ENCODE measurements around the gene HNF1A. TPM values are rescaled to one million over a fixed set of nuclear protein-coding genes. Genes with fewer than 3 reads are reported as not detected.

Gene HNF1A
- total and polyA plus RNA-seq, 5 experiments from 2014 or later: not detected

DNA sequence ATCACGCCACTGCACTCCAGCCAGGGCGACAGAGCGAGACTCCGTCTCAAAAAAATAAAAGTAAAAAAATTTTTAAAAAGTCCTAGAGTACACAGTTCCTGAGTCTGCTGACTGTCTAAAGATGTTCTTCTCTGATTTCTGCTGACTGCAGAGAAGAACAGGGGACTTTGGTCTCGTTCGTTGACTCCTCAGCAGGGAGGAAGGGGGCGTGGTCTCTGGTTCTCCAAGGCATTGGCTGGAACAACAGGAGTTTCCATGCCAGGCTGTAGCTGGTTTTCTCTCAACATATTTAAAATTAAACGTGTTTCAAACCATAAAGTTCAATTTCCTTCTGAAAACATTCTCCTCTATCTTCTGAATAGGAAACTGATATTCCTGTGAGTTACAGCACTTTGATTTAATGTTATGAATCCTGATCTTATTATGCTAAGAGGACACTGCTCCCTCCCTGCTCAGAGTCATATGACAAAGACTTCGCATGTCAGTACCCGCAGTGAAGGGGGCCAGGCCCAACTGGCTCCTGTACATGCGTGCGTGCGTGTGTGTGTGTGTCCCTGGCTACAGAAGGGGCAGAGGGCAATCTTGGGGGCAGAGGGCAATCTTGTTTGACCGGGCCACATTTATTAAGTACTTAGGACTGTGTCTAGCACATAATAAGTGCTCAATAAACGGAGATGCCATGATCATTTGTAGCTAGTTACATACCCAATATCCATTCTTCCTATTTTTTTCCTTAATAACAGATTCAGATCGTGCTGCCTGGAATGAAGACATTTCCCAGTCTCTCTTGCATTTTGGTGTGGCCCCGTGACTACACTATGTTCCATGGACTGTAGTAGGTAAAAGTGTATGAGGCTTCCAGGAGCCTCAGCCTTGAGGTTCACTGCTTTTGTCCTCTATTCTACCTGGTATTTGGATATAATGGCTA is 16.5 kb upstream of the HNF1A start:
- no peaks in the 10 kb centered on the region for H3K9me3 Mint-ChIP-seq
- DNase-seq: no peak
- no peaks in the 10 kb centered on the region for H3K27me3 Mint-ChIP-seq
- peaks cover 0 to 22% (median 18%) of the 10 kb centered on the region in 4 donors for H3K4me1 Mint-ChIP-seq
- POLR2A ChIA-PET: no interaction called here
- peak overlapping the region in 4 of 10 donors; percentile 2 to 80 (median 12) for H3K27ac Mint-ChIP-seq
- no peaks in the 10 kb centered on the region for H3K36me3 Mint-ChIP-seq
- ATAC-seq: no peak
- no peak overlapping the region for H3K4me3 Mint-ChIP-seq

DNA sequence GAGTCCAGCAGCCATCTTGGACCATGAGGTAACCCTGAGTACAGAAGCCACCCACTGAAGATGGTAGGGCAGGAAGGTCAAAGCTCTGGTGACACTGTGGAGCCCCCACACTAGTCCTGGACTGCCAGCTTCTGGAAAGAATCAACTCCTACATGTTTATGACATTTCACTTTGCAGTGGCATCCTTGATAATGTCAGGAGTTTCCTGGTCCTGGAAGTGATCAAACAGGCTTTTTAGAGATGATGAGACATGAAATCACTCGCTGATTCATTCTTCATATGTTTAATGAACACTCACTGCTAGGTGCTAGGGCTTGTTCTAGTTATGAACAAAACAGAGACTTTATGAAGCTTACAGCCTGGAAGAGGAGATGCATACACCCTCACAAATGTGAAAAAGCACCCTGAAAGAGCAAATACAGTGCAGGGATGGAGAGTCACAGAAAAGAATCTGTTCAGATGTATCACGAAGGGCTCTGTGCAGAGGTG is 15.8 kb upstream of the HNF1A start:
- DNase-seq (no peak), ATAC-seq (no peak)
- H3K36me3 Mint-ChIP-seq: no peaks in the 10 kb centered on the region
- H3K4me3 Mint-ChIP-seq: no peak overlapping the region
- no peaks in the 10 kb centered on the region for H3K9me3 Mint-ChIP-seq
- peak overlapping the region in 2 of 10 donors; percentile 15 to 37 for H3K27ac Mint-ChIP-seq
- no peaks in the 10 kb centered on the region for H3K27me3 Mint-ChIP-seq
- peaks cover 0 to 22% (median 18%) of the 10 kb centered on the region in 4 donors for H3K4me1 Mint-ChIP-seq
- POLR2A ChIA-PET: no interaction called here

DNA sequence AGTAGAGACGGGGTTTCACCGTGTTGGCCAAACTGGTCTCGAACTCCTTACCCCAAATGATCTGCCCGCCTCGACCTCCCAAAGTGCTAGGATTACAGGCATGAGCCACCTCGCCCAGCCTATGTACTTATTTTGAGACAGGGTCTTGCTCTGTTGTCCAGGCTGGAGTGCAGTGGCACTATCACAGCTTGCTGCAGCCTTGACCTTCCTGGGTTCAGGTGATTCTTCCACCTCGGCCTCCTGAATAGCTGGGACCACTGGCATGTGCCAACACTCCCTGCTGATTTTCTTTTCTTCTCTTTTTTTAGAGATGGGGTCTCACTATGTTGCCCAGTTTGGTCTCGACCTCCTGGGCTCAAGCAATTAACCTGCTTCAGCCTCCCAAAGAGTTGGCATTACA is 14.0 kb upstream of the HNF1A start:
- H3K4me1 Mint-ChIP-seq: peaks cover 0 to 18% (median 13%) of the 10 kb centered on the region in 4 donors
- no peaks in the 10 kb centered on the region for H3K9me3 Mint-ChIP-seq
- H3K4me3 Mint-ChIP-seq: no peak overlapping the region
- ATAC-seq (no peak), DNase-seq (no peak)
- H3K27me3 Mint-ChIP-seq: peaks cover 0 to 2% (median 0%) of the 10 kb centered on the region in 5 donors
- POLR2A ChIA-PET: no interaction called here
- H3K27ac Mint-ChIP-seq: peak overlapping the region in 1 of 10 donors; percentile 56
- no peaks in the 10 kb centered on the region for H3K36me3 Mint-ChIP-seq

DNA sequence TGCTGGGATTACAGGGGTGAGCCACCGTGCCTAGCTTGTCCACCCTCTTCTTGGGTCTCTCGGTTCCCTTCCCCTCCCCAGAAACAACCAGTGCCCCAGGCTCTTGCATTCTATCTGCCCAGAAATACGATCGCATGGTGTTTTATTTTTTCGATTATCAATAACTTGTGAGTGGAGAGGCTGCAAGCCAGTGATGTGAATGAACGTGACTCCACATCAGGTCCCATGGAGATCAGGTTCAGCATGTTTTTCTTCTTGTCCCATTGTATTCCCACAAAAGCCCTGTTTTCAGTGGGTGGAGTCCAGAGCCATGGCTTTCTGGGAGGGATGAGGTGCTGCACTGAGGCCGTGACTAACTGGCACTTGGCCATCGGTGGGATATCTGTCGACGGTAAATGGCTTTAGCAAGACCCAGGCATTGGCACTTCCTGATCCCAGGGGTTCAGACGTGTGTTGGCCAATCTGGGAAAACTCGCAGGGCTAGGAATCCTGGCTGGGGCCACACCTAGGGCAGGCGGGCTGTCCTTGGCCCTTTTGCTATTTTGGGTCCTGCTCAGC is 12.7 kb upstream of the HNF1A start:
- Mint-ChIP-seq H3K27ac (peak overlapping the region in 3 of 10 donors; percentile 11 to 39 (median 14)), H3K4me3 (no peak overlapping the region), H3K36me3 (no peaks in the 10 kb centered on the region), H3K27me3 (peaks cover 0 to 2% (median 0%) of the 10 kb centered on the region in 5 donors), H3K9me3 (no peaks in the 10 kb centered on the region), H3K4me1 (peaks cover 0 to 5% (median 2%) of the 10 kb centered on the region in 4 donors)
- ATAC-seq (no peak), DNase-seq (no peak)
- POLR2A ChIA-PET: no interaction called here

DNA sequence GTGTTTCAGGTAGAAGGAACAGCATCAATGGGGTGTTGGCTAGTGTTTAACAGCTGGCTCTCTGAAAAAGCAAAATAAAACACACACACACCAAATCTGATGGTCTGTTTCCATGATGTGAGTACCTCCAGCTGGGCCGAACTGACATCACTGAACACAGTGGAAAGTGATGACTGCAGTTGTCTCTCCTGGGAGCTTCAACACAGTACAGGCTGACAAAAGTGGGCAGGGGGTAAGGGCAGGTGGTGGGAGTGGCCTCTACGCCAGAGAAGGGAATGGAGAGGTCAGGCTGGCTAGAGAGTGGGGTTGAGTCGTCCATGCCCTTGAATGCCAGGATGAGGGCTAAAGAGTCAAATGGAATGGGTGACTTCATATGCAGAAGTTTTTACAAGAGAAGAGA is 8.0 kb upstream of the HNF1A start:
- peaks cover 0 to 2% (median 0%) of the 10 kb centered on the region in 5 donors for H3K27me3 Mint-ChIP-seq
- POLR2A ChIA-PET: no interaction called here
- peaks cover 1 to 9% (median 6%) of the 10 kb centered on the region in 4 donors for H3K4me1 Mint-ChIP-seq
- H3K36me3 Mint-ChIP-seq: no peaks in the 10 kb centered on the region
- no peaks in the 10 kb centered on the region for H3K9me3 Mint-ChIP-seq
- DNase-seq (no peak), ATAC-seq (no peak)
- no peak overlapping the region for H3K4me3 Mint-ChIP-seq
- H3K27ac Mint-ChIP-seq: no peak overlapping the region

DNA sequence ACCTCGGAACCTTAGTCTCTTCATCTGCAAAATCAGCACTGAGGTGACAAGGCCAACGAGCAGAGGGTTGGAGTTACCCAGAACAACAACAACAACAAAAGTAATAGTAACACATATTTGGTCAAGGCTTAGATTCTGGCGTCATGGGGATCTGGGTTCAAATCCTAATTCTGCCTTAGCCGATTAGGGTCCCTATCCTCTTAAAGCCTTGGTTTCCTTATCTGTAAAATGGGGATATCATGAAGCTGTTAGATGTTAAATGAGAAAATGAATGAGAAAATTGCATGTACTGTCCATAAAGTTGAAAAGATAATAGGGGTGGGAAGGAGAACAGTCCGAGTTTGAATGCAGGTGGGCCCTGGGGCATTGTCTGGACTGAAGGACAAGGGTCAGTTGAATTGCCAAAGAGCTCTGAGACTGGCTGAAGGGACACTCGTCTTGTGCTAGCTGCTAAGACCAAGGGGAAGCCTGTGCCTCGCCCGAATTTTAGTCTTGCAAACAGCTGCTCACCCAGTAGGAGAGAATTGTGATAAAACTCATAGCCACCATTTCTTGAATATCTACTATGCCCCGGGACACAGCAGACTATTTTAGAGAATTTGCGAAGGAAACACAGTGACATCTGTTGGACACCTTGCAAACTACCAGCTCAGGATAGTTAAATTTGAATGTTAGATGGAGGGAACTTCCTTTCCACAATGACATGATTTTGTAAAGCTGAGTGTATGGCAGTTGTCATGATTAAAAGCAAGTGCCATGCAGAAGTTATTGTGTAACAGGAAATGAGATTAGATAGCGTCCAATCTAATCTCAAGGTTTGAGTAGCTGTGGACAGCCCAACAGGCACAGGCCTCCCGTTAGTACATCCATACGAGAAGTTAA is 6.8 kb upstream of the HNF1A start:
- Mint-ChIP-seq H3K27me3 (peaks cover 0 to 2% (median 0%) of the 10 kb centered on the region in 5 donors), H3K9me3 (no peaks in the 10 kb centered on the region), H3K36me3 (no peaks in the 10 kb centered on the region), H3K4me3 (no peak overlapping the region), H3K27ac (peak overlapping the region in 1 of 10 donors; percentile 32), H3K4me1 (peaks cover 1 to 9% (median 6%) of the 10 kb centered on the region in 4 donors)
- POLR2A ChIA-PET: interaction anchor here (0.5 to 1.2 kb wide), 6 partner anchors 24 to 653 kb away, joined by 3 to 11 read pairs (median 6); no protein-coding TSS in a partner anchor
- peak in 8 of 10 donors; percentile 19 to 75 (median 46) for DNase-seq
- peak; percentile 92 to 95 for ATAC-seq

DNA sequence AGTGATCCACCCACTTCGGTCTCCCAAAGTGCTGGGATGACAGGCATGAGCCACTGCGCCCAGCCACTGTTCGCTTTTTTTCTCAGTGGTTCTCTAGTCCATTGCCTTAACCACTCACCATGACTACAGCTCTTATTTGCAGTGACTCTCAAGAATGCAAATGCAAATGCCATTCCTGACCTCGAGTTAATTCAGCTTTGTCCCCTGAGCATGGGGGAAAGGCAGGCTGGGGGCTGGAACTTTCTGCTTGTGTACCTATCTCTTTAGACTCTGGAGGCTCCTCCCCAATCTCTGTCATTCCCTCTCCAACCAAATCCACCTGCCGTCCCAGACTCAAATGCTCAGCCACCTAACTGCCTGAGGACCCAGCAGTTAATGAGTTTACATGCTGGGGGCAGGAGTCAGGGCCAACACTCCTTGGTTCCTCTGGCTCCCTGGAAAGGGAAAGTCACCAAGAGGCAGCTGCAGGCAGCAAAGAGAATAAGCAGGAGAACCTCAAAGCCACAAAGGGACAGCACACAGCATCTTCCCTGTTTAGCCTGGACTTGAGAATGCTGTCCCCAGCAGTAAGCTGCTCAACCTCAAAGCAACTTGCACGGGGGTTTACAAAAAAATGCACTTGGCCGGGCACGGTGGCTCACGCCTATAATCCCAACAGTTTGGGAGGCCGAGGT is 5.3 kb upstream of the HNF1A start:
- peaks cover 1 to 9% (median 6%) of the 10 kb centered on the region in 4 donors for H3K4me1 Mint-ChIP-seq
- no peaks in the 10 kb centered on the region for H3K9me3 Mint-ChIP-seq
- H3K4me3 Mint-ChIP-seq: no peak overlapping the region
- DNase-seq: no peak
- ATAC-seq: no peak
- POLR2A ChIA-PET: interaction anchor here (0.5 kb wide), 1 partner anchor 339 kb away, joined by 4 read pairs; no protein-coding TSS in a partner anchor
- H3K36me3 Mint-ChIP-seq: no peaks in the 10 kb centered on the region
- peaks cover 0 to 2% (median 0%) of the 10 kb centered on the region in 5 donors for H3K27me3 Mint-ChIP-seq
- no peak overlapping the region for H3K27ac Mint-ChIP-seq

DNA sequence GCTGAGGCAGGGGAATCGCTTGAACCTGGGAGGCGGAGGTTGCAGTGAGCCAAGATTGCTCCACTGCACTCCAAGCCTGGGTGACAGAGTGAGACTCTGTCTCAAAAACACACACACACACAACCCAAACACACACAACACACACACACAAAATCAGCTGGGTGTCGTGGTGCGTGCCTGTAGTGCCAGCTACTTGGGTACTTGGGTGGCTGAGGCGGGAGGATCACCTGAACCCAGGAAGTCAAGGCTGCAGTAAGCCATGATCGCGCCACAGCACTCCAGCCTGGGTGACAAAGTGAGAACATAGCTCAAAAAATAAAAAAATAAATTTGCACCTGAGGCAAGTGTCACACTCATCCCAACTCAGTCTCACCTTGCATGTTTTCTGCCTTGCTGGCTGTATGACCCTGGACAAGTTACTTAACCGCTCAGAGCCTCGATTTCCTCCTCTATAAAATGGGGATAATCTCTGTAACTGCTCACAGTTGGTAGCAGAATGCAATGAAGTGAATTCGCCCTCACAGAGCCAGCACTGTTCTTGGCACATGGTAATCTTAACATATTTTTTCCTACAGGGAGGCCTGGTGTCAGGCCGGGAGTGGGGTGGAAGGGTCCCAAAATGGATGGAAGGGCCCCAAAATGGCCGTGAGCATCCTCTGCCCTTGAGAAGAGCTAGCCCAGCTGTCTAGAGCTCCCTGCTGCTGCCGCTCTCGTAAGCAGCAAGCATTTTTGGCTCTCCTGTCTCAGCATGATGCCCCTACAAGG is 630 bp upstream of the HNF1A start:
- DNase-seq (no peak), ATAC-seq (no peak)
- Mint-ChIP-seq H3K4me3 (no peak overlapping the region), H3K9me3 (no peaks in the 10 kb centered on the region), H3K27ac (no peak overlapping the region), H3K36me3 (no peaks in the 10 kb centered on the region), H3K4me1 (peaks cover 0 to 1% (median 0%) of the 10 kb centered on the region in 4 donors), H3K27me3 (peaks cover 0 to 3% (median 0%) of the 10 kb centered on the region in 5 donors)
- POLR2A ChIA-PET: no interaction called here

DNA sequence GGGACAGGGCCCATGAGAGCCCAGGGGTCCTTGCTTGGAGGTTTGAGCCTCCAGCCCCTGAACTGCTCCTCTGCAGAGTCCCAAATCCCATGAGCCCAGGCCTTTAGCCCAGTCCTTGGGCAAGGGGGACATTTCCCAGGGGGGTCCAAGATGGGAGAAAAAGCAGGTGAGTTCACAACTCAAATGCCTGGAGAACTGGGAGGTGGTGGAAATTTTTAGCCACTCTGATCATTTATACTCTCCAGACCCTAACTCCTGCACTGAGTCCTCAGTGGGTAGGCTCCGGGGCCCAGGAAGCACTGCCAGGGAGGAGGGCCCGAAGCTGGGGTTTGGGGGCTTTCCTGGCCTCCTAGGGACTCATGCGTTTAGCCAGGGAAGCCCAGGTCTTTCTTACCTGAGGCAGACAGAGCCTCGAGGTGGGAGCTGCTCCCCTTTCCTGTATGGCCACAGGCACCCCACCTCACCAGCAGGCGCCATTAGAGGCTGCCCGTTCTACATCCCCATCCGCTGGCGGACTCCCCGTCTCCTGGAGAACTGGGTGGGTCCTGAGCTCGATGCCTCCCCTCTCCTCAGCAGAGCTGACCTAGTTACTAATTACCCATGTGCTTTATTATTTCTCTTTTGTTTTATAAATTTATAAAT is 998 bp downstream of the HNF1A start:
- H3K27me3 Mint-ChIP-seq: peaks cover 0 to 3% (median 0%) of the 10 kb centered on the region in 5 donors
- H3K9me3 Mint-ChIP-seq: no peaks in the 10 kb centered on the region
- no peak overlapping the region for H3K27ac Mint-ChIP-seq
- peaks cover 0 to 1% (median 0%) of the 10 kb centered on the region in 4 donors for H3K4me1 Mint-ChIP-seq
- H3K36me3 Mint-ChIP-seq: no peaks in the 10 kb centered on the region
- H3K4me3 Mint-ChIP-seq: no peak overlapping the region
- ATAC-seq (no peak), DNase-seq (no peak)
- POLR2A ChIA-PET: no interaction called here

DNA sequence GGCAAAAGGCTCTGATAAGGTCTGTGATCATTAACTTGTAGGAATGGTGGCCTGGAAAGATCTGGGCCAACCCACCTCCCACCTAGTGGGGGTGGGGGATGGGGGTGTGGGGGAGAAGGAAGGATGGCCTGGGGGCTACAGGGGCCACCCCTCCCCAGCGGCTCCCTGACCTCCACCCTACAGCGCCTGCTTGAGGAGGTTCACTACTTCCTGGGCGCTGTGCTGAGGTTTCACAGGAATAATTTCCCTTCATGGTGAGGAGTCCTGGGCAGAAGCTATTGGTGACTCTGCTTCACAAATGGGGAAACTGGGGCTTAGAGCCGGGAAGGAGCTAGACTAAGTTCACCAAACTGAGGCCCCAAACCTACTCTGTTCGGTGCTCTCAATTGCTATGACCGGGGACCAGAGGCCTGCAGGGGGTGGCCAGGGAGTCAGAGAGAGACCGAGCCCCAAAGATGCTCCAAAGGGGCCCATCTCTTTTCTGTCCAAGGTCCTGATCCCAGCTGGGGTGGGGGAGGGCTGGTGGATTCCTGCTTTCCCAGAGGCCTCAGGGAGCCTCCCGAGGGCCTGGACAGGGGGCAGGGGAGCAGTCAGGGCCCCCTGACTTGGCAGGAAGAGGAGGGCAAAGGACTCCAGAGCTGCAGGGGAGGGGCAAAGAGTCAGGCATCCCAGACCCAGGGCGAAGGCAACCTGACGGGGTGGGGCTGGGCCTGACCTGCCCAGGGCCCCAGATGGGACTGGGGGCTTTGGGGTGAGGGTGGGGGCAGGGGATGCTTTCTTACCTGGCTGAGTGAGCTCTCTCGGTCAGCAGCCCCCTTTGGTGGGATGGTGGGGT is 1.7 kb downstream of the HNF1A start:
- Mint-ChIP-seq H3K36me3 (no peaks in the 10 kb centered on the region), H3K27me3 (peaks cover 0 to 3% (median 0%) of the 10 kb centered on the region in 5 donors), H3K4me1 (peaks cover 0 to 2% (median 0%) of the 10 kb centered on the region in 4 donors), H3K4me3 (no peak overlapping the region), H3K27ac (peak overlapping the region in 1 of 10 donors; percentile 33), H3K9me3 (no peaks in the 10 kb centered on the region)
- ATAC-seq: no peak
- DNase-seq: no peak
- POLR2A ChIA-PET: no interaction called here

Measured in naive thymus-derived CD8-positive, alpha-beta T cell (primary cell).